ENCODE results near the gene FHIT.

Gene FHIT

GRCh38 chr3:59774000-59774399, 1477.3 kb downstream of the FHIT start:
- no peak for TF ChIP-seq CTCF (IDR thresholded peaks at IDR 0.05; ENCODE audit: low read depth, low read length)
- no peak overlapping the region for H3K4me3 ChIP-seq (replicated peaks in 1 of 2; ENCODE audit: low read depth in 2 of 2, low read length in 2 of 2)
- no peak for DNase-seq (ENCODE audit: low read depth in 2 of 2)

- no peak for DNase-seq (ENCODE audit: low read depth in 2 of 2)
- no peak for TF ChIP-seq CTCF (IDR thresholded peaks at IDR 0.05; ENCODE audit: low read depth, low read length)
- H3K4me3 ChIP-seq (replicated peaks in 1 of 2; ENCODE audit: low read depth in 2 of 2, low read length in 2 of 2), result no peak overlapping the region
Measured at GRCh38 chr3:59772416-59773408, 1478.5 kb downstream of the FHIT start.

- no peak overlapping the region for H3K4me3 ChIP-seq (replicated peaks in 1 of 2; ENCODE audit: low read depth in 2 of 2, low read length in 2 of 2)
- TF ChIP-seq CTCF (IDR thresholded peaks at IDR 0.05; ENCODE audit: low read depth, low read length), result no peak
- peak; percentile 60 to 80 for DNase-seq (ENCODE audit: low read depth in 2 of 2)
Measured at GRCh38 chr3:59771768-59772181, 1479.5 kb downstream of the FHIT start.

GRCh38 chr3:59769127-59769750, 1482.0 kb downstream of the FHIT start:
- TF ChIP-seq CTCF (IDR thresholded peaks at IDR 0.05; ENCODE audit: low read depth, low read length), result no peak
- no peak overlapping the region for H3K4me3 ChIP-seq (replicated peaks in 1 of 2; ENCODE audit: low read depth in 2 of 2, low read length in 2 of 2)
- no peak for DNase-seq (ENCODE audit: low read depth in 2 of 2)

GRCh38 chr3:59766200-59766872, 1484.9 kb downstream of the FHIT start:
- peak in 1 of 2 donors; percentile 75 for DNase-seq (ENCODE audit: low read depth in 2 of 2)
- TF ChIP-seq CTCF (IDR thresholded peaks at IDR 0.05; ENCODE audit: low read depth, low read length), result no peak

GRCh38 chr3:59764171-59764570, 1487.1 kb downstream of the FHIT start:
- TF ChIP-seq CTCF (IDR thresholded peaks at IDR 0.05; ENCODE audit: low read depth, low read length), result no peak
- H3K4me3 ChIP-seq (replicated peaks in 1 of 2; ENCODE audit: low read depth in 2 of 2, low read length in 2 of 2), result no peak overlapping the region
- DNase-seq (ENCODE audit: low read depth in 2 of 2), result no peak

More at GRCh38 chr3:59766200-59766872, 1484.9 kb downstream of the FHIT start:
- no peak overlapping the region for H3K4me3 ChIP-seq (replicated peaks in 1 of 2; ENCODE audit: low read depth in 2 of 2, low read length in 2 of 2)

Measured in cardiac fibroblast (primary cell).